GM10847 (cell line): Measurements from ENCODE around the gene PTS.

Experiments used
- POLR2A ChIP-seq: IDR thresholded peaks from 2 replicates; pipeline ENCODE4 v1.6.1; 2011; ENCODE audit not compliant: insufficient read length; ENCODE audit errors: extremely low read depth

The PTS gene

GRCh38 chr11:112215621-112216020 lies 10.6 kb upstream of the PTS start:
- TF ChIP-seq POLR2A: no peak

DNA sequence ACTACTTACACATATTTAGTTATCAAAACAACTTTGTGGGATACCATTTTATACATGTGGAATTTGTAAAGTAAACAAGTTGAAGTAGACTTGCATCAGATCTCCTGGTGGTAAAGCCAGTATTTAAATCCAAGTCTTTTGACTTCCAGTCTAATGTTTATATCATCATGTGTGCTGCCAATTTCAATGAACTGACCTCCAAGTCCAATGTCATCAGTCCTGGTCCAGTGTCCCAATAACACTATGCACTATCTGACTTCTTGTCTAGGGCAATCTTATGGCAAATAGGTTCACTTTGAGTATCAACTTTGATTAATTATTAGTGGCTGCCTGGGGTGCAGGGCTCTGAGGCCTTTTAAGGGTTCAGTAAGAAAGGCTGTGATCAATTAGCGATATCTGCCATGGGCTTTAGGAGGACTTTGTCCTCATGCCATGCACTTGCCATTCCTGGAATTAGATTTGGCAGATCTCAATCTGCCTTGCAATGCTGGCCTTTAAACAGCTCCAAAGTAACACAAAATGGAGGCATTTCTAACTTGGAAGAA lies 9.6 kb upstream of the PTS start:
- TF ChIP-seq POLR2A: no peak

GRCh38 chr11:112219476-112220232 lies 6.6 kb upstream of the PTS start:
- TF ChIP-seq POLR2A: no peak

DNA sequence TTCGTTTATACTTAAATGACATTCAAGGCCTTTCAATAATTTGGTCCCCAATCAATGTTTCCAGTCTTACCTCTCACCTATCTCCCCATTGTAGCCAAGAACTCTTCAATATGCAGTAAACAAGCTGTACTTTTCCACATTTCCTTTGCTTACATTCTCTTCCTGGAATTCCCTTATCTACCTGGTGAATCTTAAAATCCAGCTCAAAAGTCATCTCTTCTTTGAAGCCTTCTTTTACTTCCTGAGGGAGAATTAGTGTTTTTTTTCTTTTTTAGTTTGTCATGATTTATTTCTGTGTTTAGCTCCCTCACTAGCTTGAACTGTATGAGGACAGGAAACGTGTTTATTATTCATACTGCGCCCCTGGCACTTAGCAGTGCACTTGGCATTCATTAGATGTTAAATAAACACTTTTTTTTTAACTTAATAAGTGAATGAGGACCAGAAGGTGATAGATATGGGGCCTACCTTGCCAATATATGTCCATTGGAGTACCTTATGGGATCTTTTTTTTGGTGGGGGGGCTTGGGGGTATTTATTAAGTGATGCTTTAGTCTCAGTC lies 4.9 kb upstream of the PTS start:
- TF ChIP-seq POLR2A: no peak

- TF ChIP-seq POLR2A: no peak
Measured at GRCh38 chr11:112222303-112222702, 3.9 kb upstream of the PTS start.

DNA sequence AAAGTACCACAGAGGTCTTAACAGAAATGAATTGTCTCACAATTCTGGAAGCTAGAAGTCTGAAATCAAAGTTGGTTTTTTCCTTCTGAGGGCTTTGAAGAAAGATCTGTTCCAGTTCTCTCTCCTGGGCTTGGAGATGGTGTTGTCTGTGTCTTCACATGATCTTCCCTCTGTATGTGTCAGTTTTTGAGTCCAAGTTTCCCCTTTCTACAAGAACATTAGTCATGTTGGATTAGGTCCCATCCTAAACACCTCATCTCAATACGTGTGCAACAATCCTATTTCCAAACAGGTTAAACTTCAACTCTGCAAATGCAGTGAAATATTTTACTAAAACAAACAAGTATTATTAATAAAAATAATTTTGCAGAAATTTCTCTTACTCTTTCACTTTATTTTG lies 3.1 kb upstream of the PTS start:
- TF ChIP-seq POLR2A: no peak

DNA sequence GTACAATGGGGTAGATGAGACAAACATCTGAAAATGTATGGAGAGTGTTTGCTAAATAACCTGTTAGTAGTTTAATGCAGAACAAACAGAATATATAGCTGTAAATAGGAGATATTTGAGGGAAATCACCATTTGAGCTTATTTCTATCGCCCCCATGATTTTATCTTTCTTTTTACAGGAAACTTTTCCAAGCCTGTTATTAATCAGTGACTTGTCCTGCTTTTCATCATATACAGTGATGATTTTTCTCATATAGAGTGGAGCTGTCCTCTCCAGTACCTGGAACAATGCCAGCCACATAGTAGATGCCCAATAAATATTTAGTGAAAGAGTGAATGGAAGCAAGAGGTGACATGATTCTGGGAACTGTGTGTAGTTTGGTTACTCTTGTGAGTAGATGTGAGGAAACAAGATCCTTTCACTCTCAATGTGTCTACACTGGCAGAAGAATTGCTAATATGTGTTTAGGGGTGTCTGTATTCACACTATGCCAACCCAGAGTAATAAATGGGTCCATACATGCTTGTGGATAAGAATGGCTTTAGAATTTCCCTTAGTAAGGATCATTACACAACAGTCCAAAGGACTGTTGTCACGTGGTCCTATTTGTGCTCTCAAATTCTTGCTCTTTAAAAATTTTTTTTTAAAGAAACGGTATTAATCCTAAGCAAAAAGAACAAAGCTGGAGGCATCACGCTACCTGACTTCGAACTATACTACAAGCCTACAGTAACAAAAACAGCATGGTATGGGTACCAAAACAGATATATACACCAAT lies 2.3 kb upstream of the PTS start:
- TF ChIP-seq POLR2A: no peak

- no peak for TF ChIP-seq POLR2A
Measured at GRCh38 chr11:112225753-112226061, 521 bp upstream of the PTS start.

GRCh38 chr11:112226831-112227401 lies 688 bp downstream of the PTS start:
- TF ChIP-seq POLR2A: no peak

- TF ChIP-seq POLR2A: no peak
Measured at GRCh38 chr11:112227471-112227870, 1.2 kb downstream of the PTS start.

- no peak for TF ChIP-seq POLR2A
Measured at GRCh38 chr11:112228706-112229105, 2.5 kb downstream of the PTS start.

- TF ChIP-seq POLR2A: no peak
Measured at GRCh38 chr11:112229159-112229558, 2.9 kb downstream of the PTS start.

- no peak for TF ChIP-seq POLR2A
Measured at GRCh38 chr11:112229746-112230433, 3.7 kb downstream of the PTS start.

DNA sequence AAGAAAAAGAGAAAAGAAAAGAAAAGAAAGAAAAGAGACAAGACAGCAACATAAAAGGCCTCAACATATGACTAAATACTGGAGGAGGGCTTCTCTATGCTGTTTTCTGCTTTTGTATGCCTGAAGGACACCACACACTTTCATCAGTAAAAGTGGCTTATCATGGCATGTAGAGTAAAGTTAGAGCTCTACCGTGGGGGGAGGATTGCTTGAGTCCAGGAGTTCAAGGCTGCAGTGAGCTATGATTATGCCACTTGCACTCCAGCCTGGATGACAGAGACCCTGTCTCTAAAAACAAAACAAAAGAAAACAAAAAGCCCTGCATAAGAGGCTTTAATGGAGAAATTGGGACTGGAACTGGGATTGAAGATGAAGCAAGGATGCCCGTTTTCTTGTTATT lies 5.7 kb downstream of the PTS start:
- TF ChIP-seq POLR2A: no peak

- no peak for TF ChIP-seq POLR2A
Measured at GRCh38 chr11:112235750-112236390, 9.6 kb downstream of the PTS start.
